ENCODE data around the gene GSE1.

DNA sequence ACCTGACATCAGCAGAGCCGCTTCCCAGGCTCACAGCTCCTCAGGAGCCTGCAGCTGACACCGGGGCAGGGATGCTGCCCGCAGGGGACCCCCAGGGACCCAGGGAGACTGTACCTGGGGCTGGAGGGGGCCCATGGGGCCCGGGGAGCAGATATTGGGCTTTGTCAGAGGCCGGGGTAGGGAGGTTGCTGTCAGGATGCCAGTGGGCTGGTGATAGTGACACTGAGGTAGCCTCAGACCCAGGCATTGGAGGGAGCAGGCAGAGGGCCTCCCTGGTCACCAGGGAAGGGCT is 15.1 kb downstream of the GSE1 start:
- TF ChIP-seq, protein P1, sequence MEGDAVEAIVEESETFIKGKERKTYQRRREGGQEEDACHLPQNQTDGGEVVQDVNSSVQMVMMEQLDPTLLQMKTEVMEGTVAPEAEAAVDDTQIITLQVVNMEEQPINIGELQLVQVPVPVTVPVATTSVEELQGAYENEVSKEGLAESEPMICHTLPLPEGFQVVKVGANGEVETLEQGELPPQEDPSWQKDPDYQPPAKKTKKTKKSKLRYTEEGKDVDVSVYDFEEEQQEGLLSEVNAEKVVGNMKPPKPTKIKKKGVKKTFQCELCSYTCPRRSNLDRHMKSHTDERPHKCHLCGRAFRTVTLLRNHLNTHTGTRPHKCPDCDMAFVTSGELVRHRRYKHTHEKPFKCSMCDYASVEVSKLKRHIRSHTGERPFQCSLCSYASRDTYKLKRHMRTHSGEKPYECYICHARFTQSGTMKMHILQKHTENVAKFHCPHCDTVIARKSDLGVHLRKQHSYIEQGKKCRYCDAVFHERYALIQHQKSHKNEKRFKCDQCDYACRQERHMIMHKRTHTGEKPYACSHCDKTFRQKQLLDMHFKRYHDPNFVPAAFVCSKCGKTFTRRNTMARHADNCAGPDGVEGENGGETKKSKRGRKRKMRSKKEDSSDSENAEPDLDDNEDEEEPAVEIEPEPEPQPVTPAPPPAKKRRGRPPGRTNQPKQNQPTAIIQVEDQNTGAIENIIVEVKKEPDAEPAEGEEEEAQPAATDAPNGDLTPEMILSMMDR (IDR thresholded peaks at IDR 0.05): no peak
- TF ChIP-seq ZFX (IDR thresholded peaks at IDR 0.05; ENCODE audit: borderline replicate concordance): no peak
